ENCODE measurements around the gene KRT36.

KRT36 gene

DNA sequence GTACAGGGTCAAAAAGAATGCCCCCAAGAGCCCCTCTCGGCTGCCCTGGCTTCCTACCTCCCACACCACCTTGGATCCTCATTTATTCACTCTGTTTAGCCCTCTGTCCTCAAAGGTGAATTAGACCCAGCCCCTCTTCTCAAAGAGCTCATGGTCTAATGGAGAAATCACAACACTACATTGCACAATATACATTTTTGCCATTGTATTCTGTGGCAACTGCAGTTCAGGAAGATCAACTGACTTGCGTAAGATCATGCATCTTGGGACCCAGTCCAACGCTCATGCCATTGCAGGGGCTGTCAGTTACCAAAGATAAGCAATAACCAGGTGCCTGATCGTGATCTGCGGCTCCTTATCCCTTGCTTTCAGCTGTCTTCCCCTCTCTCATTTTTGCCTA, 50.3 kb downstream of the KRT36 start:
- DNase-seq (ENCODE audit: low read depth), result peak; percentile 71

DNA sequence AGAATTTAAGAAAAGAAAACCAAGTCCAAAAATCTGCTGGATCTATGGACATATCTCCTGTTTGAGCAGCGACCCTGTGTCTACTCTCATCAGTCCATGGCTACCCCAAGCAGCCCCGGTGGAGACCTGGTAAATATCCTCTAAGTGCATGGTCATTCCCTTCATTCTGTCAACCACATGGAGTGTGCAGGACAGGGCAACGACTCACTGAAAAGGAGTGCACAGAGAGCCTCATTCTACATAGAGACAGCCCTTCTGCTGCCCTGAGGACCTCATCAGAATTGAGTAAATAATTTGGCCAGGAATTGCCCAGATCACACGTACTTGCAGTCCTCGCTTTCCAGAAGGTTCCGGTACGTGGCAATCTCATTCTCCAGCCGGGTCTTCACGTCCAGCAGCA, 51.9 kb downstream of the KRT36 start:
- DNase-seq (ENCODE audit: low read depth), result no peak

DNA sequence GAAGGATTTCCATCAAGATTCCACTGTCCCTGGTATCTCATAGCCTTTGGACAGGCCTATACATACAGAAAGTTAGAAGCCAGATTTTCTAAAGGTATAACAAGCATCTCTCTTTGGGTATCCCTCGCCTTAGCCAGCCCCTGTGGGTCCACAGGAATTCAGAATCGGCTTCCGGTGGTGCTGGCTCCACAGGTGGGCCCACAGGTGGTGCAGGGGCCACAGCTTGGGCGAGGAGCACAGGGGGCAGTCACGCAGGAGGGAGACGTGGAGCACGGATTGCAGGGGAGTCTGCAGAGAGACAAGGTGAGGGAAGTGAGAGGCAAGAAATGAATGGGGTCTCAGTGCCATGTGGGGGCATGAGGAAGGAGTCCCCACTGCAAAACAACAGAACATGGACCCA, 52.5 kb downstream of the KRT36 start:
- no peak for DNase-seq (ENCODE audit: low read depth)

Data from fibroblast of gingiva (primary cell).